ENCODE measurements around the gene PCID2. TPM values are rescaled to one million over a fixed set of nuclear protein-coding genes. Genes with fewer than 3 reads are reported as not detected.

Gene PCID2
- total and polyA plus RNA-seq, 2 experiments from 2014 or later = 79.6 to 107 TPM

GRCh38 chr13:113168211-113168610 is 40.3 kb downstream of the PCID2 start:
- no peak for ATAC-seq
- TF ChIP-seq STAT1 (IDR thresholded peaks at IDR 0.05; ENCODE audit: unreplicated experiment) = no peak
- no peak for TF ChIP-seq EZH2phosphoT487 (IDR thresholded peaks at IDR 0.05; ENCODE audit: unreplicated experiment)
- TF ChIP-seq EZH2 (IDR thresholded peaks at IDR 0.05; ENCODE audit: low read depth, unreplicated experiment) = no peak
- no peak for TF ChIP-seq POLR2AphosphoS5 (IDR thresholded peaks at IDR 0.05; ENCODE audit: low read depth)
- TF ChIP-seq JUNB (IDR thresholded peaks at IDR 0.05; ENCODE audit: unreplicated experiment) = no peak
- no peak for TF ChIP-seq ZNF114 (CRISPR knock-in tag; IDR thresholded peaks at IDR 0.05)
- TF ChIP-seq ZNF331 (CRISPR knock-in tag; IDR thresholded peaks at IDR 0.05; ENCODE audit: low read depth) = no peak
- no peak for TF ChIP-seq CTCF (conservative IDR thresholded peaks at IDR 0.05; ENCODE audit: low read depth in 2 of 2)
- TF ChIP-seq REST (IDR thresholded peaks at IDR 0.05; ENCODE audit: unreplicated experiment) = no peak
- no peak for TF ChIP-seq CREB1 (CRISPR knock-in tag; IDR thresholded peaks at IDR 0.05; ENCODE audit: low read depth)
- no peak for TF ChIP-seq ETS1 (IDR thresholded peaks at IDR 0.05)
- no peak for TF ChIP-seq ZNF462 (CRISPR knock-in tag; IDR thresholded peaks at IDR 0.05)
- TF ChIP-seq NANOG (IDR thresholded peaks at IDR 0.05; ENCODE audit: borderline replicate concordance) = no peak
- H3K4me3 Mint-ChIP-seq = no peak overlapping the region

More at GRCh38 chr13:113168211-113168610, 40.3 kb downstream of the PCID2 start:
- H3K27ac Mint-ChIP-seq = no peak overlapping the region
- H3K36me3 Mint-ChIP-seq (ENCODE audit: low read depth) = peaks cover 28% of the 10 kb centered on the region
- H3K4me3 ChIP-seq = no peak overlapping the region
- DNase-seq (ENCODE audit: low spot score) = no peak
- no peaks in the 10 kb centered on the region for H3F3A ChIP-seq (replicated peaks; ENCODE audit: low read depth)
- peaks cover 8% of the 10 kb centered on the region for H3K27me3 Mint-ChIP-seq (ENCODE audit: insufficient read depth, low read depth, poor library complexity)
- H3K27ac ChIP-seq (ENCODE audit: low read depth) = no peak overlapping the region
- no peak overlapping the region for H3K4me2 ChIP-seq
- H2AFZ ChIP-seq = no peak overlapping the region
- H3K27me3 ChIP-seq (ENCODE audit: insufficient read depth) = no peaks in the 10 kb centered on the region
- H3K9me2 ChIP-seq (ENCODE audit: insufficient read depth) = no peaks in the 10 kb centered on the region
- peaks cover 7% of the 10 kb centered on the region for H3K4me1 Mint-ChIP-seq
- no peaks in the 10 kb centered on the region for H3K9me3 Mint-ChIP-seq
- H4K20me1 ChIP-seq (replicated peaks; ENCODE audit: insufficient read depth) = no peaks in the 10 kb centered on the region; the same call in 1 of the 2 replicates
- H3K36me3 ChIP-seq (ENCODE audit: insufficient read depth) = no peaks in the 10 kb centered on the region
- no peaks in the 10 kb centered on the region for H3K4me1 ChIP-seq (ENCODE audit: insufficient read depth)
- no peaks in the 10 kb centered on the region for H3K79me2 ChIP-seq (replicated peaks; ENCODE audit: insufficient read depth)
